Stimulated activated CD4-positive, alpha-beta T cell treated with anti-CD3 and anti-CD28 coated beads, Interleukin-1b, Interleukin-23, amount 100 ng/mL, for 4 hours (primary cell): ENCODE measurements around the gene CEP128.

Experiments used
- DNase-seq, 2 donors: peaks; one replicate each; pipeline ENCODE4 v3.0.0-alpha.2; 2020; ENCODE audit warnings: low read depth in 2 of 2

Gene CEP128

GRCh38 chr14:80485764-80486163 is 455.8 kb downstream of the CEP128 start:
- no peak for DNase-seq

- DNase-seq = no peak
Observed at GRCh38 chr14:80483331-80483730, 458.2 kb downstream of the CEP128 start.

- DNase-seq = no peak
Observed at GRCh38 chr14:80477388-80478160, 464.0 kb downstream of the CEP128 start.

- no peak for DNase-seq
Observed at GRCh38 chr14:80475074-80475473, 466.5 kb downstream of the CEP128 start.

- no peak for DNase-seq
Observed at GRCh38 chr14:80468331-80469122, 473.0 kb downstream of the CEP128 start.

DNA sequence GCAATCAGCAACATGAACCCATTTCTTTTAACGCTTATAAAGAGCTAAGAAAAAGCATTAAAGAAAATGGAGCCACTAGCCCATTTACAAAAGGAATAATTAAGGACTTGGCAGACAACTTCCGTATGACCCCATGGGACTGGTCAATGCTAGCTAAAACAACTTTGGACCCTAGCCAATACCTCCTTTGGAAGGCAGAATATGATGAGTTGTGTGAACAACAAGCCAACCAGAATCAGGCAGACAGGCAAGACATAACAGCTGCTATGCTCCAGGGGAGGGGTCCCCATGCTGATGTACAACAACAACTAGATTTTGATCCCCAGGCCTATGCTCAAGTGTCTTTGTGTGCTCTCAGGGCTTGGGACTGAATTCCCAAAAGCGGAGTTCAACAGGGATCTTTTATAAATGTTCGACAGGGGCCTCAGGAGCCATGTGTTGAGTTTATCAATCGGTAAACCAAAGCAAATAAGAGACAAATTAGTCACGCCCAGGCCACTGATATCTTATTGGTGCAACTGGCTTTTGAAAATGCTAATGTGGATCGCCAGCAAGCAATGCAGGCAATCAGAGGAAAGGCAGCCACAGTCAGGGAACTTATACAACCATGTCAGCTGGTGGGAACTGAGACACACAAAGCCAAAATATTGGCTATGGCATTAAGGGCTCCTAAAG is 475.9 kb downstream of the CEP128 start:
- no peak for DNase-seq

DNA sequence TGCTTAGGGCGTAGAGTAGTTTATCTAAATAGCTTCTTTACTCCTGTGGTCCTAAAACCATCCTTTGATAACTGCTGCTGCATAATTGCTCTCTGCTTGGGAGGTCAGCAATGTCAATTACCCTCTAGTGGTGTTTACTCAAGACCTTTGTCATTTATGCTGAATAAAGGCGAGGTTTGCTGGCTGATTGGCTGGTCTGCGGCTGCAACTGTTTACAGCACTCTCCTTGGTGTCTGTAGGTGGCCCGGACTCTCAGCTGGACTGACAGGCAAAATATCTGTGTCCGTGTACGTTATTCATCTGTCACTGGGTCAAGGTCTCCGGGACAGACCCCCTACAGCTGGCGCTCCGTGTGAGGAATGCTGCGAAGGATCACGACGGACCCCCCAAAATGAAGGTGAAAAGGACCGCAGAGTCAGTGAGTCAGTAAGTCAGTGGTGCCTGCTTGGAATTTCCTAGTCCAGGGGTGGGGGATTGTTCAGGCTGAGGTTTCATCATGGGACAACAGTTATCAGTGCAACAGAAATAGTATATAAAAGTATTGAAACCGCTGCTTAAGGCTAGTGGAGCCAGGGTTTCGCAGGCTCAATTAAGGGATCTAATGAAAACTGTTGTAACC is 476.9 kb downstream of the CEP128 start:
- DNase-seq = no peak

DNA sequence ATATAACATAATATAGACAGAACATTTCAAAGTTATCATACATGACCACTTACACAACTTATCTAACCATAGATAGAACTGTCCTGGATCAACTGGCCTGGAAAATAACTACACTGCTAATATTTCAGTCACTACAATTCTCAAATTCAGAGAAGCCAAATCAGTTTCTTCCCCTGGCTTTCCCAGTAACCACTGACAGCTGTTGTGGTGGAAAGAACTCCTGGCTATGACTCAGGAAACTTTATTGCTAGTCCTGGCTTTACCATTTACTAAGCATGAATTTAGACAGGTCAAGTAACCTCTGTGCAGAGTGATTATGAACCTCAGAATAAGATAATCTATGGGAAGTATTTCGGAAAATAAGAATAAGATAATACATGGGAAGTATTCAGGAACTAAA is 485.3 kb downstream of the CEP128 start:
- no peak for DNase-seq

DNA sequence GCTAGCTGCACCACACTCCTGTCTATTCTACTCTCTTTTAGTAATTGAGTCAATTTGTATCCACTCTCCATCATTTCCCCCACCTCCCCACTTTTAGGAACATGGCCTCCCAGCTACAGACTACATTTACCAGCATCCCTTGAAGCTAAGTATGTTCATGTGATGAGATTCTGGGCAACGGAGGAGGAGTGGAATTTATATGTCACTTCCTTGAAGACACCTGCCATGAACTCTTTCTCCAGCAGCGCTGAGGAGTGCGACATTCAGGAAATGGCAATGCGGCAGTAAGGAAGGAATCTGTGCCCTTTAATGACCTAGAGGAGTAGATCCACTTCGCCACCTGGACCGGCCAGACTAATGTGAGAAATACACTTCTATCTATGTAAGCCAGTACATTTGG is 486.5 kb downstream of the CEP128 start:
- DNase-seq = no peak

DNA sequence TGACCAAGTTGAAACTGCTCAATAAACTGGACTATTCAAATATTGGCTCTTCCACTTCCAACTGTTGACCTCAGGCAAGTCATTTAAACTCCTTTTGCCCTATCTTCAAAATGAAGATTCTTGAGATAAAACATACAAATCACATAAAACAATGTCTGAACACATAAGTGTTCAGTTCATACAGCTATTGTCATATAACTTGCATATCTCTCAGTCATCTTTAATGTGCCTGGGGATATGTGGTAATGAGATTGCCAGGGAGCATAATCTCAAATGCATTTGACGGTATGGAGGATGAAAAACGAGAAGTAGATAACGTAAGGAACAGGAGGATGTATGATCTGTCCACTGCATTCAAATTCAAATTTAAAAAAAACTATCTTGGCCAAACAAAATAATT is 493.3 kb downstream of the CEP128 start:
- DNase-seq = no peak

DNA sequence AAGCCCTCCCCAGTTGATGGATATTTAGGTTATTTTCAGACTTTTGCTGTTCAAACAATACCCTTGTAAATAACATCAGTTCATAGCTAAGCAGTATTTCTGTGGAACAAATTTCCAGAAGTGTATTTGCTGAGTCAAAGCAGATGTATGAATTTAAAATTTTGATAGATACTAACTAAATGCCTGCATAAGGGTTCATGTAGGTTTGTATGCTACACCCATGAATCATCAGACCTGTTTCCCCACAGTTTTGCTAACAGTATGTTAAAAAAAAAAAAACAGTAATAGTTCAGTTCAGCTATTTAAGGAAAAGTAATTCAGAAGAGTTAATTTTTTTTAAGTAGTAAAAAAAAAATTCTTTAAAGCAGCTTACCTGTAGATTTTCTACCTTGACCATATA is 494.1 kb downstream of the CEP128 start:
- no peak for DNase-seq
